HG03097 (cell line): ENCODE results near the gene CRYBG2.

ENCODE experiments used
- ATAC-seq: cut with Tn5 transposase; IDR thresholded peaks from one replicate; pipeline ENCODE4 v1.9.1; 2021; ENCODE audit not compliant: unreplicated experiment, low FRiP score

CRYBG2 gene

DNA sequence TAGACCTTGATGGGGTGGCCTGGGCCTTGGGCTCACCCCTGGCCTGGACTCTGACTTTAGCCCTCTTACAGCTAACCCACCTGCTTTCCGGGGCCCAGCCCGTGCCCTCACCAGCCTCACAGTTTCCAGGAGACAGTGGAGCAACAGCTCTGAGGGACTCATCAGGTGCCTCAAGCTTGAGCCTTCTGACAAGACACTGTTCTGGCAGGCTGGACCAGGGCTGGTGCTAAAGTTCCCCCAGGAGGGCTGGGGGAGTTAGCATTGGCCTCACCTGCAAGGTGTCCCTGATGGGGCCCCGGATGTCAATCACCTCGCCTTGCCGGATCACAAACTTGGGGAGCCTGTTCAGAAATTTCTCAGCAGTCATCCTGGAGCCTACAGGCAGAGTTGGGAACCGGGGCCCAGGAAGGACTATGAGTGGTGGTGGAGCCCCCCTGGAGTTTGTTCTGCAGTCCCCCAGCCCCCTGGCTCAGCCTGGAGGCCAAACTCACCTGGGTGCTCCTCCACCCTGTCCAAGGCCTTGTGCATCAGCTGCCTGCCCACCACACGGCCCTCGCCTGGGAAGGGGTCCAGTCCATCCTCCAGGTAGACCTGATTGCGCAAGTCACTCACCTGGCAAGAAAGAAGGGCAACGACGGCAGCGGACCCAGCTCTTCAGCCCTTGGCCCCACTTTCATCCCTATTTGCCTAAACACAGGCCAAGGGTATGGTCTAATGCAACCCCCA, 69.9 kb downstream of the CRYBG2 start:
- ATAC-seq = no peak

DNA sequence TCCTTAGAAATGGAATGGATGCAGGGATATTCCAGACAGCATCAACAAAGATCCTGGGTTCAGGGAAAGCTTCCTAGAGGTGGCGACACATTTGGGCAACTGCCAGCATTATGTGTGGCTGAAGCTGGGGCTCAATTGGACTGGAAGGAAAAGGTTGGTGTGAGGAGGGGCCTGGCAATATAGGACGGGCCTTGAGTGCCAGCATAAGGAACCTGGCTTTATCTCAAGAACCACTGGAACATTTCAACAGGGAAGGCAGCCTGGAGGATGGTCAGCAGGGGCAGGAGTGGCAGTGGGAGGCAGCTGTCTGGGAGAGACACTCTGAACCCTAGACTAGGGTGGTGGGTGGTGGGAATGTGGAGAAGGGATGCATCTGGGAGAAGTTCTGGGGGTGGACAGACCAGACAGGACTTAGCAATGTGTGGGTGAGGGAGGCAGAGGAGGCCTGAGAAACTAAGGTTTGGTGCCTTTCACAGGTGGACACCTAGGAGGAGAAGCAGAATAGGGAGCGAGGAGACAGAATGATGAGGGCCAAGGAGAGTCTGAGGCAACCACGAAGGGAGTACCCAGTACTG, 70.6 kb downstream of the CRYBG2 start:
- no peak for ATAC-seq

DNA sequence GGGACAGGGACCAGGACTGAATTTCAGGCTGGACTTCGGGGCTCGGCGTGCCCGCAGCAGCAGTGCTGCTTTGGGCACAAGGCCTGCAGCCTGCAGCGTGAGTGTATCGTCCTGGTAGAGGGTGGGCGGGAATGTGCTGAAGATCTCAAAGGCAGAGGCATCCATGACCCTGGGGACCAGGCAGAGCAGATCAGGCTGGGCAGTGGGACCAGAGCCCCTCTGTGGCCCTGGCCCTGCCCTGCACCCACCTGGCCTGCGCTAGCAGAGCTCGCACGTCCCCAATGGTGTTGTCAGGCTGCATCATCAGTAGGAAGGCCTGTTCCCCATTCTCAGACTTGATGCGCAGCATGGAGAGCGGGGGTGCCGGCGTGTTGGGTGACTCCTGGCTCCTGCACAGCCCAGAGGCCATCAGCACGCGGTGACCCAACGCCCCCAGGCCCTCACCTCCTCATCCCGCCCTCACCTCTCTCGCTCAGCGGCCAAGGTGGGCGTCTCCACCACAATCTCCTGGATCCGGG, 71.5 kb downstream of the CRYBG2 start:
- no peak for ATAC-seq

DNA sequence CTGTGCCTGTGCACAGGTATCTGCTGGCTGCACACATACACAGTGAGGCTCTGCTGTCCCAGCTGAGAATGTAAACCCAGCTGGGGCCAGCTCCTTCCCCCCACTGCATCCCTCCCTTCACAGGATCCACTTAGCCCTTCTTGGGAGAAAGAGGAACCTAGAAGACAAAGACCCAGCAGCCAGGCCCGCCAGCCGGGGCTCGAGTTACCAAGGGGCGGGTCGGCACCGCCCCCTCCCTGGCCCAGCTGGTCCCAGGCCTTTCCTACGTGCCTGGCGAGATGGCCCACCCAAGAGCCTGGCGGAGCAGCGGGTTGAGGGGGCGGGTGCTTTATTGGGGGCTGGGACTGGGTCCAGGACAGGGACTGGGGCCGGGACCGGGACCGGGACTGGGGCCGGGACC, 72.0 kb downstream of the CRYBG2 start:
- ATAC-seq = no peak

DNA sequence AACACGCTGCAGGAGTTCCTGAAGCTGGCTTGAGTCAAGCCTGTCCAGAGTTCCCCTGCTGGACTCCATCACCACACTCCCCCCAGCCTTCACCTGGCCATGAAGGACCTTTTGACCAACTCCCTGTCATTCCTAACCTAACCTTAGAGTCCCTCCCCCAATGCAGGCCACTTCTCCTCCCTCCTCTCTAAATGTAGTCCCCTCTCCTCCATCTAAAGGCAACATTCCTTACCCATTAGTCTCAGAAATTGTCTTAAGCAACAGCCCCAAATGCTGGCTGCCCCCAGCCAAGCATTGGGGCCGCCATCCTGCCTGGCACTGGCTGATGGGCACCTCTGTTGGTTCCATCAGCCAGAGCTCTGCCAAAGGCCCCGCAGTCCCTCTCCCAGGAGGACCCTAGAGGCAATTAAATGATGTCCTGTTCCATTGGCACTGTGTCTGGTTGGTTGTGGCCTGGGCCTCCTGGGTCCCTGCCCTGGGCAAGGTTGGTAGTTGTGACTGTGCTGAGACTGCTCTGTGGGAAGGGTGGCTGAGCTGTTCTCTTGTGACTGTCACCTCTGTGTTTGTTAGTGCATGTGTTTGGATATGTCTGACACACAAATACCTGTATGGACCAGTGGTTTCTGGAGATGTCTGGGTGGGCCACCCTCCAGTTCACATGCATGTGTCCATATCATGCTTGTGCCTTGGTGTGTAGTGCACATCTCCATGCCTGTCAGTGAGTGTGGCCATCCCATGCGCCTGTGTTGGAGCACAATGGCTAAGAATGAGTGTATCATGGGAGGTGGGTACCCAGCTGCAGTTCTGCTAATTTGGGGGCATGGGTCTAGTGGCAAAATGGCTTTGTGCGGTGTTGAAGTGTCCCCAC, 72.6 kb downstream of the CRYBG2 start:
- no peak for ATAC-seq

DNA sequence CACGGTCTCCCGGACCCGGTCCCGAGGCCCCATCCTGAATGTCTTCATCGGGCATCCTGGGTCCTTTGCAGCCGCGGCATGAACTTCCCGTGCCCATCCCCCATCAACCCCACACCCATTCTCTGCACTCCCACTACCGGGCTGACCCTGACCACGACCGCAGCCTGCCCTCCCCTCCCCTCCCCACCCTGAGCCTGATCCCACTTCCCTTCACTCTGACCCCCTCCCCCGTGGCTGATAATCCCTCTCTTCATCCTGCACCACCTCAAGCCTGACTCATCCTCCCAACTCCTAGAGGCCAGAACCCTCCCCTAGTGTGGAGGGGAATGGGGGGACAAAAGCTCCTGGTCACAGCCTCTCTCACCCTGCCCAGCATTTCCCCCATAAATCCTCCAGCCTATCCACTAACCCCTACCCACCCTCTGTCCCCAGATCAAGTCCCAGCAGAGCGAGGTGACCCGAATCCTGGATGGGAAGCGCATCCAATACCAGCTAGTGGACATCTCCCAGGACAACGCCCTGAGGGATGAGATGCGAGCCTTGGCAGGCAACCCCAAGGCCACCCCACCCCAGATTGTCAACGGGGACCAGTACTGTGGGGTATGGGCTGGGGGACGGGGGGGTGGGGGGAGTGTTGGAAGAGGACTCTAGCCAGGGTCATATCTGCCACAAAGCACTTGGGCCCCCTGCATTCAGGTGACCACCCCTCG, 73.4 kb downstream of the CRYBG2 start:
- no peak for ATAC-seq

DNA sequence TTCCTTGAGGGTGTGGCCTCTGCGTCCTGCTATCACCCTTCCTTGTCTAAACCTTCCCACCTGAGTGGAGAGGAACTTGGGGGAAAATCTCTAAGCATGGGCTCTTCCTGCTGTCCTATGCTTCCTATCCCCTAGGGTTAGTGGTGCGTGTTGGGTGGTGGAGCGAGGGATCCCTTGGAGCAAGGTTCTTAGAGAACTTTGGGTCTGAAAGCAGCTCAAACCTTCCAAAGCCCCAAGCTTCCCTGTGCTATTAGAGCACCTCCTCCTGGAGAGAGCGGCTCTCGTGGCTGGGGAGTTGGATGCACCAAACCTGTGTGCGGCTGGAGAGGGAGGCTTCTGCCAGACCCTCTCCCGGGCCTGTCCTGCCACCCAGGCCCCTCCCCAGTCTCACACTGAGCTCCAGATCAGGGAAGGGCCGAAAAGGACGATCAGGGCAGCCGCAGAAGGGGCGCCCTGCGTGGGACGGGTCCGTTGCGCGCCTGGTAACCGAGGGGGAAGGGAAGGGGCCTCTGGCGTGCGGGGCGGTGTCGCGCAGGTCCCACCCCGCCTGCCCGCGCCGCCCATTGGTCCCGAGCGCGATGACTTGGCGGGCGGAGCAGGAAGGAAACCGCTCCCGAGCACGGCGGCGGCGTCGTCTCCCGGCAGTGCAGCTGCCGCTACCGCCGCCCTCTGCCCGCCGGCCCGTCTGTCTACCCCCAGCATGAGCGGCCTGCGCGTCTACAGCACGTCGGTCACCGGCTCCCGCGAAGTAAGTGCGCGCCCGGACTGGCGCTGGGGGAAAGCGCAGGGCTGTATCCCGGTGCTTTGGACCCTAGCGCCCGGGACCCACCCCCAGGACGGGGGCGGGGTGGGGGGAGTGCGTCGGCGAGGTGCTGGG, 74.2 kb downstream of the CRYBG2 start, which contains the start of gene SH3BGRL3:
Gene SH3BGRL3, plus strand, starts transcription at position 631 of the 877 bp plus-strand sequence. Its CDS starts 70 bp downstream, at position 701.
- ATAC-seq = peak; percentile 42

DNA sequence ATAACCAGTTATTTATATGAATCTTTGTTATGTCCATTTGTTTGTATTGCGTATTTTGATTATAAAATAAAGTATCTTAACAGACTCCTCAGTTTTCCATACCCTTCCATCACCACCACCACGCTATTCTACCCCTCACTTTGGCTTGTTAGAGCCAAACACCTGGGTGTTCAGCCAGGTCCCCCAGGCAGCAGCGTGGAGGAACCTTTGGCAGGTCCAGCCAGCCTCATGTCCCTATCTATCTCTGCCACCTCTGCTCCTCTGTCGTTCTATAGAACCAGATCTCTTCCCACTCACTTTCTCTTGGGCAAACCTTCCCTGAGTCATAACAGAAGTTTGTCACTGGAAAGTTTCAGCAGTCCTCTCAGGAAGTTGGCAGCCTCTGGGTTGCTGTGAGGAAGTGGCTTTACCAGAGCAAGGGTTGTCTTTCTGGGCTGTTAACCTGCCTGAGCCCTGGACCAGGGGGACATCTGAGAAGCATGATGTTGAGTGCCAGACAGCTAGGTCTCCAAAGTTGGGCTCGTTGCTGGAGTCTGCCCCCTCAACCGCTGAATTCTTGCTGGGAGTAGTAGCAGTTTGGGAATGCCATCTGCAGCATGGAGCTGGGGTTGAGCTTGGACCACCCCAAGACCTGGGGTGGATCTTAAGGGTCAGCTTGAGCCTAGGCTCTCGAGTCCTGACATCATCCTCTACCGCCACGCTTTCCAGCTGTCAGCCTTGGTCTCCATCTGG, 75.0 kb downstream of the CRYBG2 start:
- ATAC-seq = no peak

DNA sequence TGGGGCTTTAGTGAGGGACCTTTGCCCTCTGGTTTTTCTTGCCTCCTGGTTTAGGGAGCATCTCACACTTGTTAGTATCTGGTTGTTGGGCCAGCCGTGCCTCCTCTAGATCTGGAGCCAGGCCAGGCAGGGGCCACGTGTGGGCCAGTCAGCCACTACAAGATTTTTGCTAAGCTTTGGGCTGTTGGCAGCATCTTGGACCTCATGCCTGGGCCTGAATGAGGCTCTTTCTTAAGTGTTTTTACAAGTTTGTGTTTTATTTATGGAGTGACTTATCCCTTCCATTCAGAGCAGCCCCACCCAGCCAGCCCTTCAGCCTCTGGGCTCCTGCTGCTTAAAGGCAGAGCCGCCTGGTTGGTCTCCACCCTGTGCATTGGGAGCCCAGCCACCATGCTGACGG, 75.6 kb downstream of the CRYBG2 start:
- ATAC-seq = no peak

DNA sequence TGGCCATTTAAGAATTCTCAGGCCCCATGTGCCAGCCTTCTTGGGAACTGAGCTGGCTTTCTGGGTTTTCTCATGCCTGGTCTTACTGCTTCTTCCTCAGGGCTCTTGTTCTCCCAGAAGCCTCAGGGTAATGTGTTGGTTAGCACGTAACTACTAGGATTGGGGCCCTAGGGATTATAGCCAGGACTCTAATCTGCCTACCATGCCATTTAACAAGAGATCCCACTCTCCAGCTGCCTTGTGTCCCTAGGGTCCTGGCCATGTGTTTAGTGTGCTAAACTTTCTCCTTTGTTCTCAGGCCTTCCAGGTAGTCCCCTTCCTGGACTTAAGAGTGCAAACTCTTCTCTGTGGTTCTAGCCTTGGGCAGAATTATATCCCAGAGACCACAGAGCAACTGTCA, 76.2 kb downstream of the CRYBG2 start:
- ATAC-seq = no peak

DNA sequence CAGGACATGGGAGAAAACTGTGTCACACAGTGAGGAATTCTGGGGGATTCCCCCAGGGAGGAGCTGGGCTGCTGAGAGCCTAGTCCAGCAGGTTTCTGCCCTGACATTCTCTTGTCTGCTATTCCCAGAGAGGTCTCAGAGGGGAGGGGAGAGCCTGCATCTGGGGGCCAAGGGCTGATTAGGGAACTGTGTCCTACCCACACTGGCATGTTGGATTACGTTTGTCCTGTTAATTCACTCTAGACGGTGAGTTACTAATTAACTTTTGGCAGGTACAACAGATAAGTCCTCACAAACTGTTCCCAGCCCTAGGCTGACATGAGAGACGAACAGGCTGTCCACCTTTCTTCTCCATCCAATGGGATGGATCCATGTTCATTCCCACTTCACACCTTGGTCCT, 76.7 kb downstream of the CRYBG2 start:
- ATAC-seq = no peak

DNA sequence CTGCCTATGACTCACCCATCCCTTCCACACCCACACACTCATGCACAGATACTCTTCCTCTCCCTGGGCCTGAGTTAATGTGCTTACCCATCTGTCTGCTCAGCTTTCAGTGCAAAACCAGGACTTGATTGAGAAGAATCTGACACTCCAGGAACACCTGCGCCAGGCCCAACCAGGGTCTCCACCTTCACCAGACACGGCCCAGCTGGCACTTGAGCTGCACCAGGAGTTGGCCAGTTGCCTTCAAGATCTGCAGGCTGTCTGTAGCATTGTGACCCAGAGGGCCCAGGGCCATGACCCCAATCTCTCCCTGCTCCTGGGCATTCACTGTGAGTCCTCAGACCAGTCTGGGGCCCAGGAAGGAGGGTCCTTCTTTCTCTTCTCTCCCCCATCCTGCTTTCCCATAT, 77.5 kb downstream of the CRYBG2 start:
- ATAC-seq = no peak

DNA sequence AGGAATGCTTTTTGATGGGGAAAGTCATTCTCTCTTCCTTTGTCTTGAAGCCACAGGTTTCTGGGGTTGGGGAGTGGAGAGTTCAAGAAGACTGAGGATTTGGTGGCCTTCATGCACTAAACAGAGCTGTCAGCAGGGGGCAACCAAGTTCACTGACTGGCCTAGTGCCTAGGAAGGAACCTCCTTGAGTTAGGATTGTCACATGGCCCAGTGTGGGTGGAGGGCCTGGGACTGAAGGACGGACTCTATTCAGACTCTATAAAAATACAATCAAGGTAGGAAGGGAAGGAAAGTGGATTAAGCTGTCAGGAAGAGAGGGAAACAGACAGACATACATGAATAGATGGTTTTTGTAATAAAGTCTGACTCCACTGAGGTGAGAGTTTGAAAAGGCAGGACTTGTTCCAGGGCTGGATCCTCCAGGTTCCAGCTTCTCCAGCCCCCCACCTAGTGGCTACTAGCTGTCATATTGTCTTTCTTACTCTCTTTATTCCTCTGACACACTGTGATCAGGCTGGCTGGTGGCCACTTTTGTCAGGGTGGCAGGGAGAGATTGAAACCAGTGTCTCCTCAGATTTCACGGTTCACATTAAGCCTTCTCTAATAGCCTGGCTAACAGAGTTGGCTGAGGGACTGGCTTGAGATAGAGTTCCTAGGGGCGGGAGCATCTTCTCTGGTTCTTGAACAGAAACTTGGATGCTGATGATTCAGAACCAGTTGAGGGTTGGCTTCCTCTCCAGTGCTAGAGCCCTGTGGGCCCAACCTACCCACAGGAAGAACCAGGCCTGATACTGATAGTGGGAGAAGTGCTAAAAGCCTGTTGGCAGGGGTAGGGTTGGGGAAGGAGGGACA, 78.1 kb downstream of the CRYBG2 start:
- ATAC-seq = no peak

DNA sequence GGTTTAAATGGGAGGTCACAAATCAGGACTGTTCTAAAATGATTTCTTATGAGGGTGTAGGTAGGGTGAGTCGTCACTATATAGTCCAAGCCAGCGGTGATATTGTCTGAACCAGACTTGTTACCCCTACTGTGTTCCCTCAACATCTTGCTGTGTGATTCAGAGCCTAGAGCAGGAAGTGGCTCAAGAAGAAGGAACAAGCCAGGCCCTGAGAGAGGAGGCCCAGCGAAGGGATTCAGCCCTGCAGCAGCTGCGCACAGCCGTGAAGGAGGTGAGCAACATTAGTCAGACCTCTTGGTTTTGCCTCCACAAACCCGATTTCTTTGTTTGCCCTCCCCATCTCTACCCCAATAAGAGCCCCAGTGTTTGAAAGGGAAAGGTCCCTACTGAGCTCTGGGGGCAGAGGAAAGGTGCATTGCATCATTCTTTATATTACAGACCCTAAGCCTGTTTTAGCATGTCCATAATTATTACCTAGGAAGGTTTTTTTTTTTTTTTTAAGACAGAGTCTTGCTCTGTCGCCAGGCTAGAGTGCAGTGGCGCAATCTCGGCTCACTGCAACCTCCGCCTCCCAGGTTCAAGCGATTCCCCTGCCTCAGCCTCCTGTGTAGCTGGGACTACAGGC, 79.0 kb downstream of the CRYBG2 start:
- no peak for ATAC-seq
